Gastroesophageal sphincter (tissue), 4 donors: ENCODE results near the gene COL7A1. TPM values are rescaled to one million over a fixed set of nuclear protein-coding genes. Genes with fewer than 3 reads are reported as not detected.

Experiments
- ATAC-seq: fragments of 150-250 bp; one replicate; pipeline ENCODE4 v1.9.1; 2016; ENCODE audit warnings: mild to moderate bottlenecking, moderate library complexity
- H3K27ac ChIP-seq, 4 donors: fragments of 200-600 bp; sonication (generic) in 3 of 4; 1 replicate in 3 of 4; 2 replicates in 1 of 4; pipeline ENCODE4 v1.5.1; 2016 to 2019
- H3K27me3 ChIP-seq: fragments of 200-600 bp; sonication (generic); one replicate; pipeline ENCODE4 v1.5.1; 2019
- H3K36me3 ChIP-seq, 2 donors: fragments of 200-600 bp; sonication (generic); one replicate each; pipeline ENCODE4 v1.5.1; 2019; ENCODE audit warnings: control low read depth in 1 of 2
- H3K4me1 ChIP-seq, 3 donors: fragments of 200-600 bp; sonication (generic); 1 replicate in 2 of 3; 2 replicates in 1 of 3; pipeline ENCODE4 v1.5.1; 2016 to 2019; ENCODE audit warnings: control low read depth in 2 of 3
- H3K4me3 ChIP-seq, 2 donors: fragments of 200-600 bp; sonication (generic); one replicate each; pipeline ENCODE4 v1.5.1; 2019; ENCODE audit warnings: mild to moderate bottlenecking in 1 of 2, moderate library complexity in 1 of 2
- H3K9me3 ChIP-seq, 3 donors: fragments of 200-600 bp; sonication (generic); one replicate each; pipeline ENCODE4 v1.5.1; 2017 to 2019; ENCODE audit warnings: control low read depth in 2 of 3
- CTCF ChIP-seq, 4 experiments: fragments of 200-600 bp in 2 of 4; fragments of 450-650 bp in 2 of 4; sonication (generic) in 1 of 4; IDR thresholded peaks; one replicate each; pipeline ENCODE4 v1.5.1; 2017 to 2019; ENCODE audit warnings: antibody characterized with exemption in 4 of 4, mild to moderate bottlenecking in 2 of 4, moderate library complexity in 2 of 4
- EP300 ChIP-seq: sonication (generic); formaldehyde crosslinking; IDR thresholded peaks from one replicate; pipeline ENCODE4 v1.6.1; 2017; ENCODE audit warnings: antibody characterized with exemption, mild to moderate bottlenecking
- POLR2A ChIP-seq, 2 donors: fragments of 450-650 bp; IDR thresholded peaks; one replicate each; pipeline ENCODE4 v1.6.1; 2017; ENCODE audit warnings: antibody characterized with exemption in 2 of 2, mild to moderate bottlenecking in 2 of 2, moderate library complexity in 1 of 2
- POLR2AphosphoS5 ChIP-seq: sonication (generic); formaldehyde crosslinking; IDR thresholded peaks from one replicate; pipeline ENCODE4 v1.6.1; 2017; ENCODE audit warnings: antibody characterized with exemption
- whole genome bisulfite sequencing, 2 donors: methylation state at CpG; one replicate each; pipeline ENCODE4 v1.1.5; 2018; ENCODE audit warnings: low coverage in 1 of 2; 5-methylcytosine and 5-hydroxymethylcytosine counted together
- total RNA-seq, 4 donors: library from RNA; depleted of rRNA; stranded (reverse); fragments of >200 nt; gene quantifications; one replicate each; pipeline ENCODE4 v1.1.0, GENCODE V29; 2016

The COL7A1 gene
- total RNA-seq, 4 donors from 2014 or later, result 1.7 to 3.9 (median 1.9) TPM

GRCh38 chr3:48524970-48525369 lies 70.2 kb downstream of the COL7A1 start:
- no peak overlapping the region for H3K27ac ChIP-seq
- no peaks in the 10 kb centered on the region for H3K9me3 ChIP-seq
- H3K4me1 ChIP-seq, result no peaks in the 10 kb centered on the region
- H3K27me3 ChIP-seq, result no peaks in the 10 kb centered on the region
- TF ChIP-seq POLR2AphosphoS5 (no peak), CTCF (IDR thresholded peaks at IDR 0.05) (no peak), POLR2A (IDR thresholded peaks at IDR 0.05) (no peak), EP300 (no peak)
- H3K36me3 ChIP-seq, result peaks cover 0 to 57% of the 10 kb centered on the region in 2 donors
- no peak overlapping the region for H3K4me3 ChIP-seq
- no peak for ATAC-seq
- WGBS, 2 donors, result 90% methylated on average over 4 of the region's 9 CpGs; no CpG with 5 or more reads in 1 of the 2 donors

- H3K27ac ChIP-seq, result no peak overlapping the region
- no peaks in the 10 kb centered on the region for H3K4me1 ChIP-seq
Measured at GRCh38 chr3:48521635-48522034, 73.5 kb downstream of the COL7A1 start.

GRCh38 chr3:48519277-48519643 lies 75.9 kb downstream of the COL7A1 start:
- no peaks in the 10 kb centered on the region for H3K4me1 ChIP-seq
- H3K36me3 ChIP-seq, result peaks cover 0 to 36% of the 10 kb centered on the region in 2 donors
- no peak for ATAC-seq
- no peaks in the 10 kb centered on the region for H3K27me3 ChIP-seq
- no peak overlapping the region for H3K27ac ChIP-seq
- H3K9me3 ChIP-seq, result no peaks in the 10 kb centered on the region
- 96% methylated on average over 4 of the region's 9 CpGs; no CpG with 5 or more reads in 1 of the 2 donors for WGBS, 2 donors
- H3K4me3 ChIP-seq, result no peak overlapping the region
- TF ChIP-seq POLR2A (IDR thresholded peaks at IDR 0.05), result no peak
- TF ChIP-seq POLR2AphosphoS5, result no peak
- no peak for TF ChIP-seq EP300
- no peak for TF ChIP-seq CTCF (IDR thresholded peaks at IDR 0.05)

More at GRCh38 chr3:48521635-48522034, 73.5 kb downstream of the COL7A1 start:
- Histone ChIP-seq H3K9me3 (no peaks in the 10 kb centered on the region), H3K4me3 (no peak overlapping the region), H3K27me3 (no peaks in the 10 kb centered on the region), H3K36me3 (peaks cover 0 to 51% of the 10 kb centered on the region in 2 donors)
- no CpG with 5 or more reads among the region's 6 CpGs for whole genome bisulfite sequencing, 2 donors
- TF ChIP-seq EP300 (no peak), POLR2A (IDR thresholded peaks at IDR 0.05) (no peak), POLR2AphosphoS5 (no peak)
- ATAC-seq, result no peak

GRCh38 chr3:48518638-48519276 lies 76.4 kb downstream of the COL7A1 start:
- H3K4me1 ChIP-seq, result no peaks in the 10 kb centered on the region
- peaks cover 0 to 36% of the 10 kb centered on the region in 2 donors for H3K36me3 ChIP-seq
- WGBS, 2 donors, result 47 to 67% methylated on average over 1 to 3 of the region's 12 CpGs
- no peaks in the 10 kb centered on the region for H3K9me3 ChIP-seq
- no peak for ATAC-seq
- TF ChIP-seq POLR2AphosphoS5, result no peak
- TF ChIP-seq POLR2A (IDR thresholded peaks at IDR 0.05), result no peak
- TF ChIP-seq CTCF (IDR thresholded peaks at IDR 0.05), result no peak
- H3K27me3 ChIP-seq, result no peaks in the 10 kb centered on the region
- no peak overlapping the region for H3K27ac ChIP-seq
- H3K4me3 ChIP-seq, result no peak overlapping the region

GRCh38 chr3:48518069-48518468 lies 77.1 kb downstream of the COL7A1 start:
- no peak for ATAC-seq
- Histone ChIP-seq H3K4me1 (no peaks in the 10 kb centered on the region), H3K4me3 (no peak overlapping the region), H3K27ac (no peak overlapping the region), H3K27me3 (no peaks in the 10 kb centered on the region), H3K9me3 (no peaks in the 10 kb centered on the region), H3K36me3 (peaks cover 0 to 30% of the 10 kb centered on the region in 2 donors)
- TF ChIP-seq EP300 (no peak), CTCF (IDR thresholded peaks at IDR 0.05) (no peak), POLR2A (IDR thresholded peaks at IDR 0.05) (no peak), POLR2AphosphoS5 (no peak)
- no CpG with 5 or more reads among the region's 6 CpGs for WGBS, 2 donors
